Heart right ventricle (tissue), 16 donors: Measurements from ENCODE around the gene RPEL1. TPM values are rescaled to one million over a fixed set of nuclear protein-coding genes. Genes with fewer than 3 reads are reported as not detected.
A peak's percentile ranks its signal among the peaks of the same experiment; 100 is the strongest.
"Not testable (repeated sequence)": the region's sequence is repeated elsewhere in the genome, so short reads cannot be mapped to it uniquely, and the experiment has no call there.

Source experiments
- ATAC-seq, 8 donors: fragments of 200-7000 bp; cut with Tn5 transposase; one replicate each; pipeline ENCODE4 v1.9.1; 2020; ENCODE audit warnings: mild to moderate bottlenecking in 8 of 8, moderate library complexity in 8 of 8, moderate number of reproducible peaks in 1 of 8
- DNase-seq, 2 donors: peaks; one replicate each; pipeline ENCODE4 v3.0.0-alpha.2; 2020
- H3K27ac ChIP-seq, 10 donors: fragments of 200-600 bp; sonication (generic) in 2 of 10; one replicate each; pipeline versions ENCODE4 v1.5.0 to v1.8.0; 2020 to 2022; ENCODE audit warnings: mild to moderate bottlenecking in 3 of 10
- H3K27me3 ChIP-seq, 7 donors: fragments of 200-600 bp; one replicate each; pipeline ENCODE4 v1.8.0; 2021 to 2022; ENCODE audit warnings: mild to moderate bottlenecking in 2 of 7
- H3K36me3 ChIP-seq, 9 donors: fragments of 200-600 bp; sonication (generic) in 1 of 9; one replicate each; pipeline versions ENCODE4 v1.5.0 to v1.8.0; 2020 to 2022; ENCODE audit warnings: mild to moderate bottlenecking in 2 of 9
- H3K4me1 ChIP-seq, 9 donors: fragments of 200-600 bp; sonication (generic) in 1 of 9; one replicate each; pipeline versions ENCODE4 v1.5.0 to v1.8.0; 2020 to 2022; ENCODE audit warnings: mild to moderate bottlenecking in 4 of 9
- H3K4me3 ChIP-seq, 10 donors: fragments of 200-600 bp; sonication (generic) in 2 of 10; one replicate each; pipeline versions ENCODE4 v1.5.0 to v1.8.0; 2020 to 2022; ENCODE audit warnings: mild to moderate bottlenecking in 7 of 10, moderate library complexity in 2 of 10
- H3K9me3 ChIP-seq, 11 donors: fragments of 200-600 bp in 10 of 11; sonication (generic) in 2 of 11; one replicate each; pipeline versions ENCODE4 v1.5.0 to v1.8.0; 2013 to 2022; ENCODE audit warnings: mild to moderate bottlenecking in 2 of 11, control low read depth in 1 of 11, moderate library complexity in 1 of 11
- CTCF ChIP-seq, 9 donors: fragments of 200-600 bp; sonication (generic) in 2 of 9; IDR thresholded peaks; one replicate each; pipeline versions ENCODE4 v1.5.0 to v1.8.0; 2021 to 2022; ENCODE audit warnings: antibody characterized with exemption in 9 of 9, mild to moderate bottlenecking in 5 of 9, moderate library complexity in 1 of 9
- WGBS, 2 donors: extraction: QIAGEN DNeasy Blood & Tissue Kit; methylation state at CpG; one replicate each; pipeline ENCODE4 v1.1.7; 2013; ENCODE audit warnings: inconsistent platforms in 1 of 2; 5-methylcytosine and 5-hydroxymethylcytosine counted together
- intact Hi-C, 10 donors: fragments of 100-400 bp; cut with DNase I; formaldehyde crosslinking; loops; one replicate each; pipeline versions ENCODE4 v1.11.1 to v1.14.2; 2022
- polyA plus RNA-seq, 2 donors: library from polyadenylated mRNA; stranded (reverse); fragments of 200-250 nt; gene quantifications; one replicate each; pipeline ENCODE4 v1.2.3, GENCODE V29; 2013
- total RNA-seq, 10 donors: library from RNA; stranded (reverse); fragmentation: NEBNext Ultra II Directional in 3 of 10; extraction: Animal tissue kit (Norgen Biotek cat#: 25700) in 3 of 10; gene quantifications; one replicate each; pipeline versions ENCODE4 v1.2.1 to v1.2.4, GENCODE V29; 2021 to 2023
- donor health status: Arrhythmogenic right ventricular cardiomyopathy.
- donor health status: ischemic (EF 13 %, LVEDD 7.1; RV severe dilation, severe dysfunction).
- donor health status: healthy with polysubstance abuse.
- donor health status: DM: no; HTN: yes; CAD: no.
- donor health status: DM: no; HTN: no; CAD: no.
- donor health status: ischemic (EF 25% LVEDD 6.9; RV normal size, moderate dysfunction).
- donor health status: ischemic (EF 25% LVEDD 5.7; RV mildly dilated, moderate dysfunction).
- donor health status: healthy.
- donor health status: DM: yes; HTN: yes; CAD: no.
- donor health status: Ischemic cardiomyopathy.
- donor health status: ischemic (EF 35%, LVEDD 5.7; RV mildly dilated, moderate dysfunction).
- donor health status: nonischemic (EF 11% LVEDD 7.7; RV severe dilation, severe dysfunction).
- donor health status: DM: yes; HTN: yes; CAD: no.
- donor health status: PGD.
- donor health status: ischemic (EF 29% LVEDD 5.4; RV normal size, mild dysfunction).
- donor health status: nonischemic (EF 23%, LVEDD 6.1; RV moderate dilation, normal function).

RPEL1 gene
- total and polyA plus RNA-seq, 12 donors, result 0.01 TPM; not detected in 11

DNA sequence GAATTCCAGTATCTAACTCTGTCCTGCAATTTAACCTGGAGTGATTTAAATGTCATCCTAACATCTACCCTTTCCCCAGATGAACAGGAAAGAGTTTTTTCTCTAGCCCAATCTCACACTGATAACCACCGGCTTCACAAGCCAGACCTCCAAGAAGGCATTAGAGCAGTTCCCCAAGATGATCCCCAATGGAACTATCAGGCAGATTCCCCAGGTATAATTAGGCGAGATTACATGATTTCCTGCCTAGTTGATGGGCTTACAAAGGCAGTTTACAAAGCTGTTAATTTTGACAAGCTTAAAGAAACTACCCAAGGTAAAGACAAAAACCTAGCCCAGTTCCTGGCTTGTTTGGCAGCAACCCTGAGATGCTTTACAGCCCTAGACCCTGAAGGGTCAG, 38.5 kb upstream of the RPEL1 start:
- no peaks in the 10 kb centered on the region for H3K27me3 ChIP-seq
- H3K27ac ChIP-seq, result no peak overlapping the region
- WGBS, 2 donors, result 41 to 55% methylated on average over 2 of the region's 2 CpGs
- peaks cover 0 to 9% (median 0%) of the 10 kb centered on the region in 9 donors for H3K4me1 ChIP-seq
- no peak overlapping the region for H3K4me3 ChIP-seq
- ATAC-seq, result no peak
- DNase-seq, result no peak
- H3K36me3 ChIP-seq, result no peaks in the 10 kb centered on the region
- intact Hi-C loops, result no loop called here
- peaks cover 0 to 20% (median 0%) of the 10 kb centered on the region in 11 donors for H3K9me3 ChIP-seq
- TF ChIP-seq CTCF (IDR thresholded peaks at IDR 0.05), result no peak

DNA sequence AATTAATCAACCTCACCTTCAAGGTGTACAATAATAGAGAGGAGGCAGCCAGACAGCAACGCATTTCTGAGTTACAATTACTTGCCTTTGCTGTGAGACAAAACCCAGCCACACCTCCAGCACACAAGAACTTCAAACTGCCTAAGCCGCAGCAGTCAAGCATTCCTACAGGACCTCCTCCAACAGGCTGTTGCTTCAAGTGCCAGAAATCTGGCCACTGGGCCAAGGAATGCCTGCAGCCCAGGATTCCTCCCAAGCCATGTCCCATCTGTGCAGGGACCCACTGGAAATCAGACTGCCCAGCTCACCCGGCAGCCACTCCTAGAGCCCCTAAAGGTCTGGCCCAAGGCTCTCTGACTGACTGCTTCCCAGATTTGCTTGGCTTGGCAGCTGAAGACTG, 38.0 kb upstream of the RPEL1 start:
- H3K9me3 ChIP-seq, result peaks cover 0 to 20% (median 0%) of the 10 kb centered on the region in 11 donors
- DNase-seq, H3K4me1 ChIP-seq, ATAC-seq, H3K27ac ChIP-seq, intact Hi-C loops, H3K4me3 ChIP-seq, H3K27me3 ChIP-seq, H3K36me3 ChIP-seq: not testable (repeated sequence)
- 38 to 49% methylated on average over 3 of the region's 3 CpGs for WGBS, 2 donors

GRCh38 chr10:103210262-103210661, 35.4 kb upstream of the RPEL1 start:
- ATAC-seq, H3K4me1 ChIP-seq, DNase-seq, intact Hi-C loops, H3K27ac ChIP-seq, H3K27me3 ChIP-seq, H3K36me3 ChIP-seq, H3K4me3 ChIP-seq: not testable (repeated sequence)
- whole genome bisulfite sequencing, 2 donors, result 92 to 94% methylated on average over 4 of the region's 4 CpGs
- H3K9me3 ChIP-seq, result peaks cover 0 to 20% (median 0%) of the 10 kb centered on the region in 11 donors

- Histone ChIP-seq H3K9me3 (peaks cover 0 to 5% (median 0%) of the 10 kb centered on the region in 11 donors), H3K4me3 (no peak overlapping the region), H3K27ac (no peak overlapping the region), H3K27me3 (no peaks in the 10 kb centered on the region), H3K4me1 (no peaks in the 10 kb centered on the region), H3K36me3 (no peaks in the 10 kb centered on the region)
- ATAC-seq, result no peak
- DNase-seq, result no peak
- intact Hi-C loops, result no loop called here
- 86 to 88% methylated on average over 5 of the region's 5 CpGs for WGBS, 2 donors
- no peak for TF ChIP-seq CTCF (IDR thresholded peaks at IDR 0.05)
Measured at GRCh38 chr10:103215601-103216000, 30.1 kb upstream of the RPEL1 start.

DNA sequence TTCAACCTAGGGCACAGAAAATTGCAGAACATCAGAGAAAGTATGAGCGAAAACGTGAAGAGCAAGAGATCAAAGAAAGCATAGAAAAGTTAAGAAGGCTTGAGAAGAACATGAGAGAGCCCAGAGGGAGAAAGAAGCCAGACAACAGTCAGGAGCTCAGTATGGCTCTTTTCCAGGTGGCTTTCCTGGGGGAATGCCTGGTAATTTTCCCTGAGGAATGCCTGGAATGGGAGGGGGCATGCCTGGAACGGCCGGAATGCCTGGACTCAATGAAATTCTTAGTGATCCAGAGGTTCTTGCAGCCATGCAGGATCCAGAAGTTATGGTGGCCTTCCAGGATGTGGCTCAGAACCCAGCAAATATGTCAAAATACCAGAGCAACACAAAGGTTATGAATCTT, 29.3 kb upstream of the RPEL1 start:
- WGBS, 2 donors, result 40 to 43% methylated on average over 4 of the region's 4 CpGs
- intact Hi-C loops, H3K27me3 ChIP-seq, H3K36me3 ChIP-seq, ATAC-seq, H3K9me3 ChIP-seq, H3K4me3 ChIP-seq, DNase-seq, H3K27ac ChIP-seq, H3K4me1 ChIP-seq: not testable (repeated sequence)

DNA sequence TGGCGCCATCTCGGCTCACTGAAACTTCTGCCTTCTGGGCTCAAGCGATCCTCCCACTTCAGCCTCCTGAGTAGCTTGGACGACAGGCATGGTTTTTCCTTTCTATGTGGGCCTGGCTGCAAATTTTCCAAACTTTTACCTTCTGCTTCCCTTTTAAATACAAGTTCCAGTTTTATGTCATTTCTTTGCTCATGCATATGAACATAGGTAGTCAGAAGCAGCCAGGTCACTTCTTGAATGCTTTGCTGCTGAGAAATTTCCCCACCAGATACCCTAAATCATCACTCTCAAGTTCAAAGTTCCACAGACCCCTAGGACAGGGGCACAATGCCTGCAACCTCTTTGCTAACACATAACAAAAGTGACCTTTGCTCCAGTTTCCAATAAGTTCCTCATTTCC, 21.6 kb upstream of the RPEL1 start:
- no peak for DNase-seq
- WGBS, 2 donors, result 93 to 95% methylated on average over 4 of the region's 4 CpGs
- Histone ChIP-seq H3K27ac (peak overlapping the region in 1 of 10 donors; percentile 56), H3K9me3 (peaks cover 2 to 29% (median 21%) of the 10 kb centered on the region in 11 donors), H3K27me3 (no peaks in the 10 kb centered on the region), H3K36me3 (no peaks in the 10 kb centered on the region), H3K4me1 (peaks cover 0 to 33% (median 0%) of the 10 kb centered on the region in 9 donors), H3K4me3 (no peak overlapping the region)
- TF ChIP-seq CTCF (IDR thresholded peaks at IDR 0.05), result no peak
- no peak for ATAC-seq
- intact Hi-C loops, result no loop called here

DNA sequence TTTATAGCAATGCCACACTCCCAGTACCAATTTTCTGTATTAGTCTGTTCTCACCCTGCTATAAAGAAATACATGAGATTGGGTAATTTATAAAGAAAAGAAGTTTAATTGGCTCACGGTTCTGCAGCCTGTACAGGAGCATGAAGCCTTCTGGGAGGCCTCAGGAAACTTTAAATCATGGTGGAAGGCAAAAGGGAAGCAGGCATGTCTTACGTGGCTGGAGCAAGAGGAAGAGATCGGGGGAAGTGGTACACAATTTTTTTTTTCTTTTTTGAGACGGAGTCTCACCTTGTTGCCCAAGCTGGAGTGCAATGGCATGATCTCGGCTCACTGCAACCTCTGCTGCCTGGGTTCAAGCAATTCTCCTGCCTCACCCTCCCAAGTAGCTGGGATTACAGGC, 21.0 kb upstream of the RPEL1 start:
- intact Hi-C loops, result loop anchor here in 1 of 10 donors (5.0 kb wide), 1 partner anchor 32 kb away; the partner anchor contains the start of gene NT5C2

More for the DNA sequence above, 21.0 kb upstream of the RPEL1 start:
- DNase-seq, H3K4me3 ChIP-seq, ATAC-seq, H3K36me3 ChIP-seq, H3K27me3 ChIP-seq: not testable (repeated sequence)
- Histone ChIP-seq H3K9me3 (peaks cover 2 to 29% (median 21%) of the 10 kb centered on the region in 11 donors), H3K27ac (peak overlapping the region in 1 of 10 donors; percentile 56), H3K4me1 (peaks cover 0 to 34% (median 3%) of the 10 kb centered on the region in 9 donors)
- 82 to 83% methylated on average over 5 of the region's 5 CpGs for WGBS, 2 donors
